ENCODE data around the gene EPS8. TPM values are rescaled to one million over a fixed set of nuclear protein-coding genes. Genes with fewer than 3 reads are reported as not detected.

The EPS8 gene
- total and polyA plus RNA-seq, 3 donors from 2014 or later, result 40.0 to 81.8 (median 65.3) TPM

DNA sequence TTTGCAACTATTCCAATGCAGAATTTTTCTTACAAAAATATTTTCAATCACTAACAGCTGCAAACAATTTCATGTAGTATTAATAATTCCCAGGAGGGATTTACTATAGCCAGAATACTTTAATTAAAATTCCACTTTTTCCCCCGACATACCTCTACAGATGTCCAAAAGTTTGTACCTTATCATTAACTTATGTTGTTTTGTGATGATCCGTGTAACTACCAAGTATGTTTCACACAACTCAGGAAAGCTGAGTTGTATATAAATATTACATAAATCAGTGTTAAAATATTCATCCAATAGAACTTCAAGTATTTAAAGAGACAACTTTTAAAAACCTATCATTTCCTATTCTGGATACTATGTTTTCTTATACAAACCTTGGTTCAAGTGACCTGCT is 2.4 kb downstream of the EPS8 start:
- Histone ChIP-seq H3K27ac (peak overlapping the region; percentile 21 to 96), H3K4me1 (no peaks in the 10 kb centered on the region)
- intact Hi-C loops (cut with DNase I; ENCODE audit: low total_unique reads), result no loop called here

DNA sequence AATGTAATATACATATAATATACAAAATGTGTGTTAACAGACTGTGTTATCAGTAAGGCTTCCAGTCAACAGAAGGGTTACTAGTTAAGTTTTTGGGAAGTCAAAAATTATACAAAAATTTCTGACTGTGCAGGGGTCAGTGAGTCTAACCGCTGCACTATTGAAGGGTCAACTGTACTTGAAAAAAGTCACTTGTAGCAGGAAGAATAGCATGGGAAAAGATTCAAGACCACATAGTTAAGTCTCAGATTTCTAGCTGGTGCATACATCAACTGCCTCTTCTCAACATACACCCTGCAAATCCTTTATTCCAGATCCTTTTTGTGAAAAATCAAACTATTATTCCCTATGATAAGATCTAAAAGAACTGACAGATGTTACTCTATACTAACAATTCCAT is 5.9 kb downstream of the EPS8 start:
- intact Hi-C loops (cut with DNase I; ENCODE audit: low total_unique reads), result no loop called here
- Histone ChIP-seq H3K9me3 (no peaks in the 10 kb centered on the region), H3K36me3 (ENCODE audit: low read depth, missing control alignments) (no peaks in the 10 kb centered on the region), H3K27ac (no peak overlapping the region), H3K4me1 (peaks cover 8% of the 10 kb centered on the region), H3K27me3 (no peaks in the 10 kb centered on the region), H3K4me3 (no peak overlapping the region)
- TF ChIP-seq POLR2A (IDR thresholded peaks at IDR 0.05) (no peak), CTCF (IDR thresholded peaks at IDR 0.05) (no peak)
- WGBS, 2 donors, result 88 to 92% methylated on average over 1 of the region's 1 CpG
- no peak for DNase-seq

More for the DNA sequence above, 2.4 kb downstream of the EPS8 start:
- Histone ChIP-seq H3K36me3 (ENCODE audit: low read depth, missing control alignments) (no peaks in the 10 kb centered on the region), H3K27me3 (no peaks in the 10 kb centered on the region), H3K9me3 (no peaks in the 10 kb centered on the region), H3K4me3 (no peak overlapping the region)
- DNase-seq, result no peak
- WGBS, 2 donors, result 46 to 58% methylated on average over 2 of the region's 2 CpGs
- TF ChIP-seq POLR2A (IDR thresholded peaks at IDR 0.05) (no peak), CTCF (IDR thresholded peaks at IDR 0.05) (no peak)

DNA sequence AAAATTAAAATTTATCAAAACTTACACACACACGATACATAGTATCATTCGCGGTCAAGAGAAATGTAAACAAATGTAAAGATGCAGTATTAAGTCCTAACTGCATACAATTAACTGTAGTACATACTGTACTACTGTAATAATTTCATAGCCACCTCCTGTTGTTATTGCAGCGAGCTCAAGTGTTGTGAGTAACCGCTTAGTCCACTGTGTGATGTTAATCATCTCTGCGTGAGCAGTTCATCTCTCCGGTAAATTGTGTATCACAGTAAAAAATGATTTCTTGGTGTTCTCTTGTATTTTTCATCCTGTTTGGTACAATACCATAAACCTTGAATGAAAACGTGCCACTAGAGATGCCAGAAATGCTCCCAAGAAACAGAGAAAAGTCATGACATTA is 6.5 kb downstream of the EPS8 start:
- Histone ChIP-seq H3K4me1 (peaks cover 10% of the 10 kb centered on the region), H3K9me3 (no peaks in the 10 kb centered on the region), H3K27ac (no peak overlapping the region), H3K36me3 (ENCODE audit: low read depth, missing control alignments) (no peaks in the 10 kb centered on the region), H3K27me3 (no peaks in the 10 kb centered on the region), H3K4me3 (no peak overlapping the region)
- intact Hi-C loops (cut with DNase I; ENCODE audit: low total_unique reads), result no loop called here
- whole genome bisulfite sequencing, 2 donors, result 84 to 90% methylated on average over 8 of the region's 8 CpGs
- TF ChIP-seq CTCF (IDR thresholded peaks at IDR 0.05), result no peak
- DNase-seq, result no peak

GRCh38 chr12:15779925-15780324 is 9.3 kb downstream of the EPS8 start:
- 32 to 38% methylated on average over 2 of the region's 2 CpGs for WGBS, 2 donors
- intact Hi-C loops (cut with DNase I; ENCODE audit: low total_unique reads), result no loop called here
- Histone ChIP-seq H3K4me3 (no peak overlapping the region), H3K9me3 (no peaks in the 10 kb centered on the region), H3K36me3 (ENCODE audit: low read depth, missing control alignments) (no peaks in the 10 kb centered on the region), H3K27me3 (no peaks in the 10 kb centered on the region), H3K27ac (peak overlapping the region; percentile 10 to 22), H3K4me1 (peaks cover 14% of the 10 kb centered on the region)
- TF ChIP-seq POLR2A (IDR thresholded peaks at IDR 0.05) (no peak), CTCF (IDR thresholded peaks at IDR 0.05) (no peak)
- DNase-seq, result no peak

- intact Hi-C loops (cut with DNase I; ENCODE audit: low total_unique reads), result no loop called here
- H3K27ac ChIP-seq, result peak overlapping the region in 1 of 2 donors; percentile 10
- peaks cover 14% of the 10 kb centered on the region for H3K4me1 ChIP-seq
- no peak overlapping the region for H3K4me3 ChIP-seq
- no peaks in the 10 kb centered on the region for H3K36me3 ChIP-seq (ENCODE audit: low read depth, missing control alignments)
- WGBS, 2 donors, result 69 to 75% methylated on average over 3 of the region's 3 CpGs
- no peak for DNase-seq
- H3K27me3 ChIP-seq, result no peaks in the 10 kb centered on the region
- TF ChIP-seq POLR2A (IDR thresholded peaks at IDR 0.05), result no peak
- no peak for TF ChIP-seq CTCF (IDR thresholded peaks at IDR 0.05)
- H3K9me3 ChIP-seq, result no peaks in the 10 kb centered on the region
Measured at GRCh38 chr12:15778126-15778525, 11.1 kb downstream of the EPS8 start.
